Activated CD8-positive, alpha-beta memory T cell treated with anti-CD3 and anti-CD28 coated beads, Interleukin-2, amount 50 U/mL, for 1 hour (primary cell): ENCODE results near the gene AUTS2.

Experiments used
- DNase-seq: peaks from one replicate; pipeline ENCODE4 v3.0.0-alpha.2; 2020; ENCODE audit errors: extremely low read depth

Gene AUTS2

GRCh38 chr7:69889338-69889975 is 291.2 kb downstream of the AUTS2 start:
- no peak for DNase-seq

GRCh38 chr7:69889976-69890351 is 291.7 kb downstream of the AUTS2 start:
- no peak for DNase-seq

- DNase-seq = no peak
Measured at GRCh38 chr7:69892790-69893189, 294.5 kb downstream of the AUTS2 start.

GRCh38 chr7:69893906-69894305 is 295.6 kb downstream of the AUTS2 start:
- DNase-seq = no peak

GRCh38 chr7:69895446-69895845 is 297.2 kb downstream of the AUTS2 start:
- no peak for DNase-seq

GRCh38 chr7:69896121-69896520 is 297.8 kb downstream of the AUTS2 start:
- no peak for DNase-seq

GRCh38 chr7:69898189-69898588 is 299.9 kb downstream of the AUTS2 start:
- DNase-seq = no peak

- DNase-seq = no peak
Measured at GRCh38 chr7:69903410-69903809, 305.1 kb downstream of the AUTS2 start.

GRCh38 chr7:69906283-69906995 is 308.2 kb downstream of the AUTS2 start:
- no peak for DNase-seq

- DNase-seq = no peak
Measured at GRCh38 chr7:69907720-69908119, 309.4 kb downstream of the AUTS2 start.

GRCh38 chr7:69908454-69908853 is 310.2 kb downstream of the AUTS2 start:
- DNase-seq = no peak

GRCh38 chr7:69910150-69910549 is 311.9 kb downstream of the AUTS2 start:
- DNase-seq = no peak

GRCh38 chr7:69911337-69911736 is 313.1 kb downstream of the AUTS2 start:
- no peak for DNase-seq

- DNase-seq = no peak
Measured at GRCh38 chr7:69912141-69912540, 313.9 kb downstream of the AUTS2 start.

GRCh38 chr7:69912846-69913245 is 314.6 kb downstream of the AUTS2 start:
- DNase-seq = no peak

GRCh38 chr7:69919426-69920111 is 321.3 kb downstream of the AUTS2 start:
- DNase-seq = no peak

- no peak for DNase-seq
Measured at GRCh38 chr7:69920797-69921196, 322.5 kb downstream of the AUTS2 start.

GRCh38 chr7:69922026-69922803 is 323.9 kb downstream of the AUTS2 start:
- no peak for DNase-seq

GRCh38 chr7:69927461-69927860 is 329.2 kb downstream of the AUTS2 start:
- no peak for DNase-seq

- no peak for DNase-seq
Measured at GRCh38 chr7:69928621-69929020, 330.3 kb downstream of the AUTS2 start.

- DNase-seq = no peak
Measured at GRCh38 chr7:69929622-69930021, 331.3 kb downstream of the AUTS2 start.

GRCh38 chr7:69932034-69932628 is 333.9 kb downstream of the AUTS2 start:
- no peak for DNase-seq
